ENCODE data around the gene SVOPL. TPM values are rescaled to one million over a fixed set of nuclear protein-coding genes. Genes with fewer than 3 reads are reported as not detected.

SVOPL gene
- total and polyA plus RNA-seq, 4 donors, result 0.33 TPM; not detected in 3

DNA sequence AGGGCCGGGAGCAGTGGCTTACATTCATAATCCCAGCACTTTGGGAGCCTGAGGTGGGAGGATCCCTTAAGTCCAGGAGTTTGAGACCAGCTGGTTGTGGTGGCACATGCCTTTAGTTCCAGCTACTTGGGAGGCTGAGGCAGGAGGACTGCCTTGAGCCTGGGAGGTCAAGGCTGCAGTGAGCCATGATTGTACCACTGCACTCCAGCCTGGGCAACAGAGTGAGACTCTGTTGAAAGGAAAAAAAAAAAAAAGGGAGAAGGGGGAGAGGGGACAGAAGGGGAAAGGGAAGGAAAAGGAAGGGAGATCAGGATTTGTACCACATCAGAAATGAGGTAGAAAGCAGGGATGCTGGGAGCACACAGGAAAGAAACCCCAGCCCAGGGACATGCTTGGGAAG, 38.7 kb upstream of the SVOPL start:
- H3K4me3 ChIP-seq (ENCODE audit: low read depth in 1 of 3, low read length in 3 of 3), result no peak overlapping the region
- 98% methylated on average over 1 of the region's 1 CpG for WGBS
- no peak overlapping the region for H3K27ac ChIP-seq (ENCODE audit: low read depth in 1 of 2, low read length in 2 of 2)
- H3K4me1 ChIP-seq (ENCODE audit: control insufficient read depth in 4 of 4, insufficient read depth in 4 of 4, low read length in 3 of 4), result peaks cover 0 to 11% (median 2%) of the 10 kb centered on the region in 4 donors
- TF ChIP-seq FOXA1 (IDR thresholded peaks at IDR 0.05) (no peak), HNF4G (IDR thresholded peaks at IDR 0.05) (no peak), SP1 (IDR thresholded peaks at IDR 0.05) (no peak), TAF1 (conservative IDR thresholded peaks at IDR 0.05) (no peak), JUND (IDR thresholded peaks at IDR 0.05) (no peak), YY1 (IDR thresholded peaks at IDR 0.05) (no peak), NR2F2 (IDR thresholded peaks at IDR 0.05) (no peak), HNF4A (conservative IDR thresholded peaks at IDR 0.05) (no peak), EGR1 (IDR thresholded peaks at IDR 0.05; ENCODE audit: low read depth in 2 of 2) (no peak), RXRA (IDR thresholded peaks at IDR 0.05) (no peak), RAD21 (IDR thresholded peaks at IDR 0.05) (no peak), GABPA (IDR thresholded peaks at IDR 0.05 in 1 of 2, conservative IDR thresholded peaks at IDR 0.05 in 1 of 2) (no peak), FOXA2 (IDR thresholded peaks at IDR 0.05) (no peak)
- TF ChIP-seq, protein P1, sequence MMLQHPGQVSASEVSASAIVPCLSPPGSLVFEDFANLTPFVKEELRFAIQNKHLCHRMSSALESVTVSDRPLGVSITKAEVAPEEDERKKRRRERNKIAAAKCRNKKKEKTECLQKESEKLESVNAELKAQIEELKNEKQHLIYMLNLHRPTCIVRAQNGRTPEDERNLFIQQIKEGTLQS (IDR thresholded peaks at IDR 0.05), result no peak
- TF ChIP-seq, protein P2, sequence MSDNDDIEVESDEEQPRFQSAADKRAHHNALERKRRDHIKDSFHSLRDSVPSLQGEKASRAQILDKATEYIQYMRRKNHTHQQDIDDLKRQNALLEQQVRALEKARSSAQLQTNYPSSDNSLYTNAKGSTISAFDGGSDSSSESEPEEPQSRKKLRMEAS (IDR thresholded peaks at IDR 0.05), result no peak
- TF ChIP-seq, protein P3, sequence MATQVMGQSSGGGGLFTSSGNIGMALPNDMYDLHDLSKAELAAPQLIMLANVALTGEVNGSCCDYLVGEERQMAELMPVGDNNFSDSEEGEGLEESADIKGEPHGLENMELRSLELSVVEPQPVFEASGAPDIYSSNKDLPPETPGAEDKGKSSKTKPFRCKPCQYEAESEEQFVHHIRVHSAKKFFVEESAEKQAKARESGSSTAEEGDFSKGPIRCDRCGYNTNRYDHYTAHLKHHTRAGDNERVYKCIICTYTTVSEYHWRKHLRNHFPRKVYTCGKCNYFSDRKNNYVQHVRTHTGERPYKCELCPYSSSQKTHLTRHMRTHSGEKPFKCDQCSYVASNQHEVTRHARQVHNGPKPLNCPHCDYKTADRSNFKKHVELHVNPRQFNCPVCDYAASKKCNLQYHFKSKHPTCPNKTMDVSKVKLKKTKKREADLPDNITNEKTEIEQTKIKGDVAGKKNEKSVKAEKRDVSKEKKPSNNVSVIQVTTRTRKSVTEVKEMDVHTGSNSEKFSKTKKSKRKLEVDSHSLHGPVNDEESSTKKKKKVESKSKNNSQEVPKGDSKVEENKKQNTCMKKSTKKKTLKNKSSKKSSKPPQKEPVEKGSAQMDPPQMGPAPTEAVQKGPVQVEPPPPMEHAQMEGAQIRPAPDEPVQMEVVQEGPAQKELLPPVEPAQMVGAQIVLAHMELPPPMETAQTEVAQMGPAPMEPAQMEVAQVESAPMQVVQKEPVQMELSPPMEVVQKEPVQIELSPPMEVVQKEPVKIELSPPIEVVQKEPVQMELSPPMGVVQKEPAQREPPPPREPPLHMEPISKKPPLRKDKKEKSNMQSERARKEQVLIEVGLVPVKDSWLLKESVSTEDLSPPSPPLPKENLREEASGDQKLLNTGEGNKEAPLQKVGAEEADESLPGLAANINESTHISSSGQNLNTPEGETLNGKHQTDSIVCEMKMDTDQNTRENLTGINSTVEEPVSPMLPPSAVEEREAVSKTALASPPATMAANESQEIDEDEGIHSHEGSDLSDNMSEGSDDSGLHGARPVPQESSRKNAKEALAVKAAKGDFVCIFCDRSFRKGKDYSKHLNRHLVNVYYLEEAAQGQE (IDR thresholded peaks at IDR 0.05), result no peak
- TF ChIP-seq, protein P4, sequence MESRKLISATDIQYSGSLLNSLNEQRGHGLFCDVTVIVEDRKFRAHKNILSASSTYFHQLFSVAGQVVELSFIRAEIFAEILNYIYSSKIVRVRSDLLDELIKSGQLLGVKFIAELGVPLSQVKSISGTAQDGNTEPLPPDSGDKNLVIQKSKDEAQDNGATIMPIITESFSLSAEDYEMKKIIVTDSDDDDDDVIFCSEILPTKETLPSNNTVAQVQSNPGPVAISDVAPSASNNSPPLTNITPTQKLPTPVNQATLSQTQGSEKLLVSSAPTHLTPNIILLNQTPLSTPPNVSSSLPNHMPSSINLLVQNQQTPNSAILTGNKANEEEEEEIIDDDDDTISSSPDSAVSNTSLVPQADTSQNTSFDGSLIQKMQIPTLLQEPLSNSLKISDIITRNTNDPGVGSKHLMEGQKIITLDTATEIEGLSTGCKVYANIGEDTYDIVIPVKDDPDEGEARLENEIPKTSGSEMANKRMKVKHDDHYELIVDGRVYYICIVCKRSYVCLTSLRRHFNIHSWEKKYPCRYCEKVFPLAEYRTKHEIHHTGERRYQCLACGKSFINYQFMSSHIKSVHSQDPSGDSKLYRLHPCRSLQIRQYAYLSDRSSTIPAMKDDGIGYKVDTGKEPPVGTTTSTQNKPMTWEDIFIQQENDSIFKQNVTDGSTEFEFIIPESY (IDR thresholded peaks at IDR 0.05), result no peak
- TF ChIP-seq, protein P5, sequence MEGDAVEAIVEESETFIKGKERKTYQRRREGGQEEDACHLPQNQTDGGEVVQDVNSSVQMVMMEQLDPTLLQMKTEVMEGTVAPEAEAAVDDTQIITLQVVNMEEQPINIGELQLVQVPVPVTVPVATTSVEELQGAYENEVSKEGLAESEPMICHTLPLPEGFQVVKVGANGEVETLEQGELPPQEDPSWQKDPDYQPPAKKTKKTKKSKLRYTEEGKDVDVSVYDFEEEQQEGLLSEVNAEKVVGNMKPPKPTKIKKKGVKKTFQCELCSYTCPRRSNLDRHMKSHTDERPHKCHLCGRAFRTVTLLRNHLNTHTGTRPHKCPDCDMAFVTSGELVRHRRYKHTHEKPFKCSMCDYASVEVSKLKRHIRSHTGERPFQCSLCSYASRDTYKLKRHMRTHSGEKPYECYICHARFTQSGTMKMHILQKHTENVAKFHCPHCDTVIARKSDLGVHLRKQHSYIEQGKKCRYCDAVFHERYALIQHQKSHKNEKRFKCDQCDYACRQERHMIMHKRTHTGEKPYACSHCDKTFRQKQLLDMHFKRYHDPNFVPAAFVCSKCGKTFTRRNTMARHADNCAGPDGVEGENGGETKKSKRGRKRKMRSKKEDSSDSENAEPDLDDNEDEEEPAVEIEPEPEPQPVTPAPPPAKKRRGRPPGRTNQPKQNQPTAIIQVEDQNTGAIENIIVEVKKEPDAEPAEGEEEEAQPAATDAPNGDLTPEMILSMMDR (IDR thresholded peaks at IDR 0.05; ENCODE audit: low read depth, low read length, missing input control), result no peak
- H3K9ac ChIP-seq (ENCODE audit: low read depth in 1 of 2, low read length in 2 of 2), result no peak overlapping the region
- no peaks in the 10 kb centered on the region for H3K36me3 ChIP-seq (ENCODE audit: control insufficient read depth in 4 of 4, insufficient read depth in 3 of 4, low read depth in 1 of 4, low read length in 3 of 4)
- no peaks in the 10 kb centered on the region for H3K9me3 ChIP-seq (ENCODE audit: control insufficient read depth in 4 of 4, low read length in 3 of 4)
- no peak for DNase-seq (ENCODE audit: low spot score)
- H3K27me3 ChIP-seq (ENCODE audit: control insufficient read depth in 4 of 4, insufficient read depth in 4 of 4, low read length in 3 of 4), result no peaks in the 10 kb centered on the region

Data from liver (tissue), 9 donors.